Activated CD4-positive, alpha-beta T cell treated with anti-CD3 and anti-CD28 coated beads, Interleukin-2, Interleukin-4, amounts not matched to agents 100 ng/mL and 50 ng/mL, durations not matched to agents 16 hours and 8 hours (primary cell): Measurements from ENCODE around the gene IGLL5.
"Not testable (repeated sequence)": the region's sequence is repeated elsewhere in the genome, so short reads cannot be mapped to it uniquely, and the experiment has no call there.

Experiments used
- DNase-seq: peaks from one replicate; pipeline ENCODE4 v3.0.0-alpha.2; 2020; ENCODE audit warnings: low spot score

IGLL5 gene

GRCh38 chr22:22914726-22915669 lies 27.4 kb downstream of the IGLL5 start:
- DNase-seq: no peak

GRCh38 chr22:22915670-22916035 lies 28.0 kb downstream of the IGLL5 start:
- DNase-seq: no peak

GRCh38 chr22:22916215-22916951 lies 28.8 kb downstream of the IGLL5 start:
- no peak for DNase-seq

GRCh38 chr22:22916952-22917290 lies 29.3 kb downstream of the IGLL5 start:
- no peak for DNase-seq

GRCh38 chr22:22917377-22917776 lies 29.8 kb downstream of the IGLL5 start:
- no peak for DNase-seq

- no peak for DNase-seq
These were observed 30.8 kb downstream of the IGLL5 start for GRCh38 chr22:22918297-22918965.

- DNase-seq: no peak
These were observed 31.4 kb downstream of the IGLL5 start for GRCh38 chr22:22919041-22919440.

GRCh38 chr22:22920104-22920654 lies 32.6 kb downstream of the IGLL5 start:
- DNase-seq: no peak

- DNase-seq: no peak
These were observed 33.4 kb downstream of the IGLL5 start for GRCh38 chr22:22920910-22921550.

- DNase-seq: no peak
These were observed 34.0 kb downstream of the IGLL5 start for GRCh38 chr22:22921575-22921974.

- not testable (repeated sequence) for DNase-seq
These were observed 34.7 kb downstream of the IGLL5 start for GRCh38 chr22:22922092-22922953.

GRCh38 chr22:22922954-22923319 lies 35.3 kb downstream of the IGLL5 start:
- DNase-seq: no peak

GRCh38 chr22:22923379-22923778 lies 35.8 kb downstream of the IGLL5 start:
- DNase-seq: no peak

GRCh38 chr22:22923930-22924329 lies 36.3 kb downstream of the IGLL5 start:
- no peak for DNase-seq

GRCh38 chr22:22924369-22925145 lies 36.9 kb downstream of the IGLL5 start:
- DNase-seq: no peak

GRCh38 chr22:22925146-22925804 lies 37.7 kb downstream of the IGLL5 start:
- no peak for DNase-seq

GRCh38 chr22:22925805-22926369 lies 38.3 kb downstream of the IGLL5 start:
- no peak for DNase-seq

GRCh38 chr22:22926370-22927195 lies 39.0 kb downstream of the IGLL5 start:
- DNase-seq: no peak
